HepG2 (cell line): ENCODE measurements around the gene TBC1D14. TPM values are rescaled to one million over a fixed set of nuclear protein-coding genes. Genes with fewer than 3 reads are reported as not detected.

ENCODE experiments used
- ATF4 ChIP-seq, 2 experiments: fragments of 450-650 bp in 1 of 2; sonication (generic) in 1 of 2; formaldehyde crosslinking; IDR thresholded peaks; 2 replicates each; pipeline versions ENCODE4 v1.5.0 to v1.8.0; 2020 to 2022; ENCODE audit warnings: mild to moderate bottlenecking in 1 of 2, missing genetic modification reagents in 1 of 2
- BATF2 ChIP-seq: sonication (generic); formaldehyde crosslinking; IDR thresholded peaks from 2 replicates; pipeline ENCODE4 v1.8.0; 2022; ENCODE audit warnings: mild to moderate bottlenecking, missing genetic modification reagents, moderate library complexity
- BHLHE40 ChIP-seq: IDR thresholded peaks from 2 replicates; pipeline ENCODE4 v1.6.1; 2011; ENCODE audit warnings: low read length, improper control_type of control experiment
- BORCS8-MEF2B ChIP-seq: sonication (generic); formaldehyde crosslinking; IDR thresholded peaks from 2 replicates; pipeline ENCODE4 v1.8.0; 2022; ENCODE audit warnings: mild to moderate bottlenecking, missing genetic modification reagents
- ELF4 ChIP-seq: sonication (generic); formaldehyde crosslinking; IDR thresholded peaks from 2 replicates; pipeline ENCODE4 v1.5.0; 2020; ENCODE audit warnings: missing genetic modification reagents, mild to moderate bottlenecking, moderate library complexity, borderline replicate concordance
- HOXD1 ChIP-seq: sonication (generic); formaldehyde crosslinking; IDR thresholded peaks from 2 replicates; pipeline ENCODE4 v1.5.0; 2020; ENCODE audit warnings: missing genetic modification reagents
- IKZF4 ChIP-seq: sonication (generic); formaldehyde crosslinking; IDR thresholded peaks from 2 replicates; pipeline ENCODE4 v1.5.1; 2020; ENCODE audit warnings: borderline replicate concordance, mild to moderate bottlenecking, low read depth, missing genetic modification reagents; ENCODE audit errors: not compliant biosample characterization
- IRX3 ChIP-seq: sonication (generic); formaldehyde crosslinking; IDR thresholded peaks from 2 replicates; pipeline ENCODE4 v1.8.1; 2023; ENCODE audit warnings: mild to moderate bottlenecking, low read depth, missing genetic modification reagents, borderline replicate concordance
- NAIF1 ChIP-seq: sonication (generic); formaldehyde crosslinking; IDR thresholded peaks from 2 replicates; pipeline ENCODE4 v1.5.0; 2020; ENCODE audit warnings: mild to moderate bottlenecking, missing genetic modification reagents, borderline replicate concordance
- RARG ChIP-seq: sonication (generic); formaldehyde crosslinking; IDR thresholded peaks from 2 replicates; pipeline ENCODE4 v1.4.0; 2020; ENCODE audit warnings: low read depth, mild to moderate bottlenecking, missing genetic modification reagents
- SIN3A ChIP-seq: IDR thresholded peaks from 2 replicates; pipeline ENCODE4 v1.6.1; 2011; ENCODE audit warnings: low read depth, mild to moderate bottlenecking, control low read depth, low read length, borderline replicate concordance
- SUZ12 ChIP-seq: fragments of 150-350 bp; IDR thresholded peaks from 2 replicates; pipeline ENCODE4 v1.6.1; 2014; ENCODE audit warnings: low read depth, low read length
- TRIM24 ChIP-seq: sonication (generic); formaldehyde crosslinking; IDR thresholded peaks from 2 replicates; pipeline ENCODE4 v1.8.0; 2022; ENCODE audit warnings: mild to moderate bottlenecking, missing genetic modification reagents
- ZFP1 ChIP-seq: IDR thresholded peaks from 2 replicates; pipeline ENCODE4 v1.6.1; 2016
- ZNF337 ChIP-seq: sonication (generic); formaldehyde crosslinking; IDR thresholded peaks from 2 replicates; pipeline ENCODE4 v1.5.1; 2020; ENCODE audit warnings: missing genetic modification reagents, low read depth, mild to moderate bottlenecking, borderline replicate concordance
- ZNF563 ChIP-seq: sonication (generic); formaldehyde crosslinking; IDR thresholded peaks from 2 replicates; pipeline ENCODE4 v1.8.0; 2022; ENCODE audit warnings: mild to moderate bottlenecking, moderate library complexity, missing genetic modification reagents
- ZSCAN31 ChIP-seq: sonication (generic); formaldehyde crosslinking; IDR thresholded peaks from 2 replicates; pipeline ENCODE4 v1.5.0; 2020; ENCODE audit warnings: low read depth, mild to moderate bottlenecking, missing genetic modification reagents
- polyA plus RNA-seq, 8 experiments: library from polyadenylated mRNA; depleted of rRNA in 3 of 8; stranded (reverse) in 7 of 8; unstranded in 1 of 8; fragments of >200 nt; fragmentation: Illumina TruSeq in 4 of 8; extraction: Trizol in 4 of 8; gene quantifications; 2 replicates each; pipeline versions ENCODE4 v1.2.1 to v1.2.3, GENCODE V29; 2011 to 2016; ENCODE audit warnings: low read depth in 4 of 8, missing spikeins in 1 of 8, mixed read lengths in 1 of 8; ENCODE audit not compliant: insufficient read depth in 1 of 8
- total RNA-seq, 5 experiments: library from RNA; depleted of rRNA; stranded (reverse); fragments of >200 nt; fragmentation: Illumina TruSeq; extraction: Trizol; gene quantifications; 2 replicates each; pipeline ENCODE4 v1.2.3, GENCODE V29; 2016; ENCODE audit warnings: low read depth in 1 of 5
- TF ChIP-seq, protein P1 (sequence below): sonication (generic); formaldehyde crosslinking; IDR thresholded peaks from 2 replicates; pipeline ENCODE4 v1.8.0; 2022; ENCODE audit warnings: low read depth, missing genetic modification reagents
- TF ChIP-seq, protein P2 (sequence below): sonication (generic); formaldehyde crosslinking; IDR thresholded peaks from 2 replicates; pipeline ENCODE4 v1.8.0; 2023; ENCODE audit warnings: mild to moderate bottlenecking, missing genetic modification reagents
- TF ChIP-seq, protein P3 (sequence below): sonication (generic); formaldehyde crosslinking; IDR thresholded peaks from 2 replicates; pipeline ENCODE4 v1.5.0; 2020; ENCODE audit warnings: mild to moderate bottlenecking, missing genetic modification reagents, borderline replicate concordance

The TBC1D14 gene
- total and polyA plus RNA-seq, 2 of the 13 experiments (the other 11 are each of a cell fraction or from before 2014, with no cell fraction given), result 29.5 to 46.5 TPM

- TF ChIP-seq ZFP1 (CRISPR knock-in tag), result no peak
- no peak for TF ChIP-seq BATF2
- no peak for TF ChIP-seq ZSCAN31 (CRISPR knock-in tag)
- TF ChIP-seq RARG (CRISPR knock-in tag), result no peak
- peak; percentile 63; the same call in 1 of the 2 replicates for TF ChIP-seq BORCS8-MEF2B (CRISPR knock-in tag)
- no peak for TF ChIP-seq IRX3 (CRISPR knock-in tag)
- TF ChIP-seq ATF4 (CRISPR knock-in tag; IDR thresholded peaks at IDR 0.05), result no peak; a peak in 1 of 4 replicates
- TF ChIP-seq, protein P1, sequence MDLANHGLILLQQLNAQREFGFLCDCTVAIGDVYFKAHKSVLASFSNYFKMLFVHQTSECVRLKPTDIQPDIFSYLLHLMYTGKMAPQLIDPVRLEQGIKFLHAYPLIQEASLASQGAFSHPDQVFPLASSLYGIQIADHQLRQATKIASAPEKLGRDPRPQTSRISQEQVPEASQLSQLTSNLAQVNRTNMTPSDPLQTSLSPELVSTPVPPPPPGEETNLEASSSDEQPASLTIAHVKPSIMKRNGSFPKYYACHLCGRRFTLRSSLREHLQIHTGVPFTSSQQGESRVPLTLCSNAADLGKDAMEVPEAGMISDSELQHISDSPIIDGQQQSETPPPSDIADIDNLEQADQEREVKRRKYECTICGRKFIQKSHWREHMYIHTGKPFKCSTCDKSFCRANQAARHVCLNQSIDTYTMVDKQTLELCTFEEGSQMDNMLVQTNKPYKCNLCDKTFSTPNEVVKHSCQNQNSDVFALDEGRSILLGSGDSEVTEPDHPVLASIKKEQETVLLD (CRISPR knock-in tag), result peak; percentile 99
- no peak for TF ChIP-seq ELF4 (CRISPR knock-in tag)
- 0 out of 2 replicates have a peak, but pooled peaks have one; percentile 25 for TF ChIP-seq NAIF1 (CRISPR knock-in tag)
- TF ChIP-seq, protein P2, sequence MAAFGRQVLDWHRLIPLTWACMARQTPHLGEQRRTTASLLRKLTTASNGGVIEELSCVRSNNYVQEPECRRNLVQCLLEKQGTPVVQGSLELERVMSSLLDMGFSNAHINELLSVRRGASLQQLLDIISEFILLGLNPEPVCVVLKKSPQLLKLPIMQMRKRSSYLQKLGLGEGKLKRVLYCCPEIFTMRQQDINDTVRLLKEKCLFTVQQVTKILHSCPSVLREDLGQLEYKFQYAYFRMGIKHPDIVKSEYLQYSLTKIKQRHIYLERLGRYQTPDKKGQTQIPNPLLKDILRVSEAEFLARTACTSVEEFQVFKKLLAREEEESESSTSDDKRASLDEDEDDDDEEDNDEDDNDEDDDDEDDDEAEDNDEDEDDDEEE (CRISPR knock-in tag), result 0 out of 2 replicates have a peak, but pooled peaks have one; percentile 20
- TF ChIP-seq ZNF563 (CRISPR knock-in tag), result peak; percentile 73; the same call in 1 of the 2 replicates
- TF ChIP-seq, protein P3, sequence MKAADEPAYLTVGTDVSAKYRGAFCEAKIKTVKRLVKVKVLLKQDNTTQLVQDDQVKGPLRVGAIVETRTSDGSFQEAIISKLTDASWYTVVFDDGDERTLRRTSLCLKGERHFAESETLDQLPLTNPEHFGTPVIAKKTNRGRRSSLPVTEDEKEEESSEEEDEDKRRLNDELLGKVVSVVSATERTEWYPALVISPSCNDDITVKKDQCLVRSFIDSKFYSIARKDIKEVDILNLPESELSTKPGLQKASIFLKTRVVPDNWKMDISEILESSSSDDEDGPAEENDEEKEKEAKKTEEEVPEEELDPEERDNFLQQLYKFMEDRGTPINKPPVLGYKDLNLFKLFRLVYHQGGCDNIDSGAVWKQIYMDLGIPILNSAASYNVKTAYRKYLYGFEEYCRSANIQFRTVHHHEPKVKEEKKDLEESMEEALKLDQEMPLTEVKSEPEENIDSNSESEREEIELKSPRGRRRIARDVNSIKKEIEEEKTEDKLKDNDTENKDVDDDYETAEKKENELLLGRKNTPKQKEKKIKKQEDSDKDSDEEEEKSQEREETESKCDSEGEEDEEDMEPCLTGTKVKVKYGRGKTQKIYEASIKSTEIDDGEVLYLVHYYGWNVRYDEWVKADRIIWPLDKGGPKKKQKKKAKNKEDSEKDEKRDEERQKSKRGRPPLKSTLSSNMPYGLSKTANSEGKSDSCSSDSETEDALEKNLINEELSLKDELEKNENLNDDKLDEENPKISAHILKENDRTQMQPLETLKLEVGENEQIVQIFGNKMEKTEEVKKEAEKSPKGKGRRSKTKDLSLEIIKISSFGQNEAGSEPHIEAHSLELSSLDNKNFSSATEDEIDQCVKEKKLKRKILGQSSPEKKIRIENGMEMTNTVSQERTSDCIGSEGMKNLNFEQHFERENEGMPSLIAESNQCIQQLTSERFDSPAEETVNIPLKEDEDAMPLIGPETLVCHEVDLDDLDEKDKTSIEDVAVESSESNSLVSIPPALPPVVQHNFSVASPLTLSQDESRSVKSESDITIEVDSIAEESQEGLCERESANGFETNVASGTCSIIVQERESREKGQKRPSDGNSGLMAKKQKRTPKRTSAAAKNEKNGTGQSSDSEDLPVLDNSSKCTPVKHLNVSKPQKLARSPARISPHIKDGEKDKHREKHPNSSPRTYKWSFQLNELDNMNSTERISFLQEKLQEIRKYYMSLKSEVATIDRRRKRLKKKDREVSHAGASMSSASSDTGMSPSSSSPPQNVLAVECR (CRISPR knock-in tag), result peak; percentile 85; the same call in 1 of the 2 replicates
- TF ChIP-seq ZNF337, result no peak
- peak; percentile 71; the same call in 1 of the 2 replicates for TF ChIP-seq SIN3A
- peak; percentile 48; the same call in 1 of the 2 replicates for TF ChIP-seq BHLHE40
- TF ChIP-seq SUZ12, result no peak
- TF ChIP-seq IKZF4 (CRISPR knock-in tag), result peak; percentile 54
- TF ChIP-seq TRIM24, result no peak
- TF ChIP-seq HOXD1 (CRISPR knock-in tag), result no peak
Measured at GRCh38 chr4:6986781-6987587, 77.4 kb downstream of the TBC1D14 start (continued).
